GM21529 (cell line): ENCODE measurements around the gene KRT2.

Experiments used
- ATAC-seq: cut with Tn5 transposase; IDR thresholded peaks from one replicate; pipeline ENCODE4 v1.9.1; 2021; ENCODE audit not compliant: unreplicated experiment

KRT2 gene

DNA sequence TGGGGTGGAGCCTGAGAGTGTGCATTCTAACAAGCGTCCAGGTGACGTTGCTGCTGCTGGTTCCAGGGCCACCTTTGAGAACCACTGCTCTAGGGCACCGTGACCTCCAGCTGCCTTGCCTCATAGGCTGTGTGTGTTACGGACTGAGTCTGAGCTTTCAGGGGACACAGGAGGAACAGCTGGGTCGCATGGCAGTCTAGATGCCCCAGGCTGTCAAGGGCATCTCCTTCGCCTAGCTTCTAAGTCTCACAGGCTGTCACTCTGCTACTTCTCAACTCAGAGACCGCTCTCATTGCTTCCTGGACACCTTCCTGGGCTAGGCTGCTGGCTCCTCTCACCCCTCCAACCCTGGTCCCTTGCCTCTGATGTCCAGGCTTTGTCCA lies 34.6 kb downstream of the KRT2 start:
- ATAC-seq = no peak

DNA sequence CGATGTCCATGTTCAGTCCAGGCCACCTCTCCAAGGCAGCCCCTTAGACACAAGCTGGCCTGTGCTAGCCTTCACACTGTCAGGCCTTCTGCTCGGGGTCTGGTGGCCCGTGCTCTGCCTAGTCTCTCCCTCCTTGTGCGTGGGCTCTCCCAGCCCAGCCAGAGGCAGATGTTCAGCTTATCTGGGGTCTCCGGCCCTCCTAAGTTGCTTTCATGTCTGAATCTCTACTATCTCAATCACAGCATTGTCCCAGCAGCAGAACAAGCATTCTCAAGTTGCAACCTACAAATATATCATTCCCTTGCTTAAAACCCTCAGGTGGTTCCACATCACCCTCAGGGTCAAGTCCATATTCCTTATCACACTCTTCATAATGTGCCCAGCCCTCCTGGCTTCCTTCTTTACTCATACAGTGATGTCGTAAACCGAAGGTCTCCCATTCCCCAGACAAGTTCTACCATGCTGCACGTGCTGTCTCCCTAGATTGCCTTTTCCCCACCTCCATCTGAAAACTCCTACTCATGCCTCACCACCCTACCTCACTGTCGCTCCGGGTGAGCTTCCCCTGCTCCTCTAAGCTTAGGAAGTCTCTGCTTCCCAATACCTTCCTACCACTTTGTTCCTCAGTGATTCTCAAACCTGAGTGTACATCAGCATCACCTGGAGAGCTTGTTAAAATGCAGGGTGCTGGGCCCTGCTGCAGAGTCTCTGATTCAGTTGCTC lies 35.2 kb downstream of the KRT2 start:
- no peak for ATAC-seq

DNA sequence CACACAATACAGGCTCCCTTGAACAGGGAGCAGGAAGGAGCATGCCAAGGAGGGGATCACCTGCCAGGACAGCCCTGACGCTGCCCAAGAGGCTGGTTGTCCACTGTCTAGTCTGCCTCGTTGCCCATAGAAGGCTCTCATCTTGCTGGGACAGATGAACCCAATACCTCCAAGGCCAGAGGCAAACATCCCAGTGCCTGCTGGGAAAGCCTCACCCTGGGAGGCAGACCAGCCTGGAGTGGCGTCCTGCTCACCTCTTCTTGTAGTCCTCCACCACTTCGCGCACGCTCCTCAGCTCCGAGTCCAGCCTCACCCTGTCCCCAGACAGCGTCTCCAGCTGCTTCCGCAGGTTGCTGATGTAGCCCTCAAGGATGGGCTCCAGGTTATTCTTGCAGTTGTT lies 36.1 kb downstream of the KRT2 start:
- no peak for ATAC-seq

DNA sequence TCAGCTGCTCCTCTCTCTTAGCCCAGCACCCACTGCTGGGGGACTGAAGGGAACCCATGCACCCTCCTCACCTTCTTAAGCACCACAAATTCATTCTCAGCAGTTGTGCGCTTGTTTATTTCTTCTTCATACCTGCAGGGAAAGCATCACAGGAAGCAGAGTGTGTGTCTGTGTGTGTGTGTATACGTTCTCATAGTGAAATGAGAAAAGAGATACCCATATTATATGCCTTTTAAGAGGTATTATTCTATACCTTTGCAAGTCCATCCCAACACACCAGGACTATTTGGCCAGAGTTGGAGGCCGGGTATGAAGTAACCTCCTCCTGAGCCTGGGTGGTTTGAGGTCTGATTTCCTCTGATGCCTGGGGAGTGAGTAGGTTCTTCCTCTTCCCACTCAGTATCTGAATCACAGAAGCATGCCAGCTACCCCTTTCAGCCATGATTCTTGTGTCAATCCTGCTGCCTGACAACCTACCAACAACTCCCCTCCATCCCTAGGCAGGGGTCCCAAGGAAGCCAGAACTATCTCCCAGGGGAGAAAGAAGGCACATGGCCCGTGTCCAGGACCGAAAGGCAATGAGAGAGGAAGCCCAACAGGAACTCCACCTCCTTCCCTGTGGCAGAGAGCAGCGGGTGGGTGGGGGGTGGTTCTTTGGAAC lies 36.7 kb downstream of the KRT2 start:
- no peak for ATAC-seq

DNA sequence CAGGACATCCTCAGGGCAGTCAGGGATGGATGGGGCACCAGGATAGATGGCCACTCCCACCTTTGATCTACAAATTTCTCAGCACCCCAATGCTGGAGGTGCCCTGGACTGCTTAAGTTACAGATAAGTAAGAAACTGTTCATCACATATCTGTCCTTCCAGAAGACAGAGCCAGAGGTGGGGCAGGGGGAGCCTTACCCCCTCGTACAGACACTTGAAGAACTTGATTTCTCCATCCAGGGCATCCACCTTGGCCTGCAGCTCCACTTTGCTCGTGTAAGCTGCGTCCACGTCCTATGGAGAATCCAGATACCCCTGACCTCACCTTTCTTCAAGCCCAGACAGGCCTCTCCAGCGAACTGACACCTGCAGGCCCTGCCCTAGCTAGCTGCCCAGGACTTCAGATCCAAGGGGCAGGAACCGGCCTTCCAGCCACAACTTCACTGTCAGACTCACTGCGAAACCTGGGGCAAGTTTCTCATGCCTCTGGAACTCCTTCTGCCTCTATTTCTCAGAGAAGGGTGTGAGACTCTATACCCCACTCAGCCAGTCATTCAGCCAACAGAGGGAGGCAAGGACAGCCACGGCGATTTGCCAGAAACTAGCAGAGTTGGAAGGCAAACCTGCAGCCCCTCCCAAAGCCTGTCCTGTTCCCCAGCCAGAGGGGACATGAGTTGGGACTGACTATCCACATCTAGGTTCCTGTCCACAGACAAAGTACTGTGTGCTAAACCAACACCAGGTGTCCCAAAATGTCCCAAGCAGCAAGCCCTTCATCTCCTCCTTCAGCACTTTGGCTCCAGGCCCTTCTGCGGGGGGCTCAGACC lies 37.4 kb downstream of the KRT2 start:
- no peak for ATAC-seq

GRCh38 chr12:52613384-52614030 lies 38.5 kb downstream of the KRT2 start:
- no peak for ATAC-seq

DNA sequence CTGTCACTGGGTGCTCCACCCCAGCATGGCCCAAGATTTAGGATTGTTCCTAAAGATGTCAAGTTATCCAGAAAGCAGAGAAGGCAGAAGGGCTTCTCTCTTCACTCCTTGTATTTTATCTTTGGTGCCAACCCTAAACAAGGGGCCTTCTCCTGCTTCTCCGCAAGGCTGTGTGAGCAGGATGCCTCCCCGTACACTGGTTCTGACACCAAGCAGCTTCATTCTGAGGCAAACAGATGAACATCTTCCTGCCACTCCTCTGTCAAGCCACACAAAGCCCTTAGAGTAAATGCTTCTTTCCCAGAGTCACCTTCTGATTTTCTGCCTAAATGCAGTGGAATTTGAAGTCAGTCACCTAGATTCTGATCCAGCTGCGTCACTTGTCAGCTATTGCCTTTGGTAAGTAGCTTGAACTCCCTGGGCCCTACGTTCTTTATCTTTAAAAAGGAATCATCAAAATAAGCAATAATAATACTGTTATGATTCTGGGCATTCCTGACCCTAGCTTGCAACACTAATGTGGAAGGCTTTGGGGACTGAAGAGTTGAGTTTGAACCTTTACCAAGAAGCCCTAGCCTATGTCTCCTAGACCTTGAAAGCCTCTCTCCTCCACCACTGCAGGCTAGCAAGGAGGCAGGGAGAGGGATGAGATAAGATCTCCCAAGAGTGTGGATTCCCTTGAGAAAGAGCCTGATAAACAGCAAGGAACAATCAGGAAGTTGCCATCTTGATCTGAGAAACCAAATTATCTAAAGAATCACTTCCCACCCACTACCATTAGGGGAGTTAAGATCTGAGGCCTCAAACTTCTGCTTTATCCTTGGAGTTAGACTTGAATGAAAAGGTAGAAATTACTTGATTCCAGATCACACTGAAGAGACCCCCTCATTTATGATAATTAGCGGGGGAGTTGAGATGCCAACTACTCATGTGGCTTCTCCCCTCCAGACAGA lies 39.3 kb downstream of the KRT2 start:
- ATAC-seq = no peak

GRCh38 chr12:52611080-52611468 lies 40.9 kb downstream of the KRT2 start:
- no peak for ATAC-seq

DNA sequence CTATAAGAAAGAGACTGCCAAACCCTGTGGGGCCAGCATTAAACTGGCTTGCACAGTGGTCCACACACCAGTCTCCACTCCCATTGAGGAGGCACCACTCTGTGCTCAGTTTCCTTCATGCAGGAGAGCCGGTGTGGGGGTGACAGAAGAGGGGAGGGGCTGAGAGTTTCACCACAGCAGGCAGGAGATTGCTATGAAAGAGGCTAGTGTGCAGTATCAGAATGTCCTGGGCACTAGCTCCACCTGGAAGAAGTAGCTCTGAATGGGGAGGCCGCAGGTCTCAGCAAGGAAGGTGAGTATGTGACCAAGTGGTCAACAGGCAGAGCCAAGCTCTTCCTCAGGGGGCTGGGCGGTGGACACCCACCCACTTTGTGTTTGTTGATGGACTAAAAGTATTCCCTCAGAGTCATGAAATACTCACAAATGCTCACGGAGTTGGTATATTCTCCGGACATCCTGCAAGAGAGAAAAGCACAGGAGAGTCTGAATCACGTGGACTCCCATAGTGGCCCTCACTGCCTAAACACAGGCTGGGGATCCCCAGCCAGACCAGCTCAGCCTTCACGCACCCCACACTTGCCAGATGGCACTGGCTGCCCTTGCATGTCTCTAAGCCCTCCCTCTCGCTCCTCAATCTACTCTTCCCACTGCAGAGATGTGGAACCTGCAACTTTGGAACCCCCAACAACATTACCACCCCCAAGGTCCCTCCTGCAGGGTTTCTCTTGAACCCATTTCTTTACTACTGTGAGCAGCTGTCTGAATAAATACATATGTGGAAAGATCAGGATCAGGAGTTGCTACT lies 43.0 kb downstream of the KRT2 start:
- ATAC-seq = no peak

DNA sequence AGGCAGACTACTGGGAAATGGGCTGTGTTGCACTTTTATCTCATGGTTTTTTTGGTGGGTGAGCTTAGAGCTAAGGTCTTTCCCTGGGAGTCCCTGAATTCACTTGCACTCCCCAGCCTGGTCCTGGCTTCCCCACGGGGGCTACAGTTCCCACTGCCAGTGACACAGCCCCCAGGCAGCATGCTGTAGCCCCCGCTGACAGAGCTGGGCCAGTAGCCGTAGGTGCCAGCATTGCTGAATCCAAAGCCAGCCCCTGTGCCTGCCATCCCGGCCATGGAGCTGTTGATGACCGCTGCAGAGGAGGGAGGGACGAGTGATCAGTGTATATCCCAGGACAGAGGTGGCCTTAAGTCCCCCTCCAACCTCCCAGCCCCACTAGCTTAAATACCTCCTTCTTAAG lies 43.9 kb downstream of the KRT2 start:
- ATAC-seq = no peak

- ATAC-seq = no peak
These were observed 44.7 kb downstream of the KRT2 start for GRCh38 chr12:52607314-52607713.

GRCh38 chr12:52606581-52607218 lies 45.3 kb downstream of the KRT2 start:
- ATAC-seq = no peak

- no peak for ATAC-seq
These were observed 45.9 kb downstream of the KRT2 start for GRCh38 chr12:52606096-52606495.

- no peak for ATAC-seq
These were observed 46.5 kb downstream of the KRT2 start for GRCh38 chr12:52605542-52605941.

DNA sequence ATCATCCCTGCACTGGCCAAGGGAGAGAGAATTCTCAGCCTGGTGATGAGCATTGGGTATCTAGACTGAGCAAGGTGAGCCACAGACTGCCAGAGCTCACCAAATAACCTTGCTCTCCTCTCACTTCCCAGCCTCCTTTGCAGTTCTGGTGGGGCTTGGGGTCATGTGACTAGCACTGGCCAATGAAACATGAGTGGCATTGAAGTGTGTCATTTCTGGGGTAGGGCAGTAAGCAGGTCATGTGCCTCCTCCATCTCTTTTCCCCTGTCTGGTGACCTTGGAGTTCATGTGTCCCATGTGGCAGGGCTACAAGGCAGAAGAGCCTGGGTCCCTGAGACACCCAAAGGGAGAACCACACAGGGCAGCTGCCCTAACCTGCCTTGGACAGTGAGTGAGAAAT lies 47.2 kb downstream of the KRT2 start:
- no peak for ATAC-seq

- no peak for ATAC-seq
These were observed 48.7 kb downstream of the KRT2 start for GRCh38 chr12:52603314-52603713.

DNA sequence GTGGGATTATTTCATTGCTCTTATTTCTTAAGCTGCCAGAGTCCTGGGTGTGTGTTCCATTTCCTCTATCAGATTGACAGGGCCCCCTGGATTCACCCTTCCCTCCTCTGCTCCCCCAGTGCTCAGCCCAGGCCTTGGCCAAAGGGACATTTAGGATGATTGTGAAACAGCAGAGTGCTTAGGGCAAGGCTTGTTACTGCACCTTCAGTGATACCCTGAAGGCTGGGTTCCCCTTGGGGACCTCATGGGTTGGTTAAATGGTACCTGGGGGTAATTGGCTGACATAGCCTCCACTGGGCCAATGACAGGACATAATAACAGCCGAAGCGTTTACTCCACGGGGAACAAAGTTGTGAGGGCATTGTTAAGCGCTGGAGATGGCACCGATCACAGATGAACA lies 49.5 kb downstream of the KRT2 start:
- no peak for ATAC-seq

DNA sequence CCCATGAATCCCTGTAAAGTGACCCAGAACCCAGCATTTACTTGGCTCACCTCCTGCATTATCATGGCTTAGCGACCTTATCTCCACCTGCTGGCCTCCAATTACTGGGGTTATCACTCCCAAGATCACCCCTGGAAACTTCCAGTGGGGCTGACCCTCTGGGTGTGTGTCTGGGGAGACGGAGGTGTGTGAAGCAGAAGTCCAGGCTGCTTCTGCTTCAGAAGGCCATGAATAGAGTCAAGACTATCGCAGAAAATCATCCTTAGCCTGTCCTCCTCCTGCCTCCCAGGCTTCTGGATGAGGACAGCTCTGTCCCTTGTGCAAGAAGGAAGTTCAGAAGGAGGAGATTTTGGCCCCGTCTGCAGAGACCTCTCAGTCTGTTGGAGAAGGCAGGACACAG lies 50.3 kb downstream of the KRT2 start:
- no peak for ATAC-seq

DNA sequence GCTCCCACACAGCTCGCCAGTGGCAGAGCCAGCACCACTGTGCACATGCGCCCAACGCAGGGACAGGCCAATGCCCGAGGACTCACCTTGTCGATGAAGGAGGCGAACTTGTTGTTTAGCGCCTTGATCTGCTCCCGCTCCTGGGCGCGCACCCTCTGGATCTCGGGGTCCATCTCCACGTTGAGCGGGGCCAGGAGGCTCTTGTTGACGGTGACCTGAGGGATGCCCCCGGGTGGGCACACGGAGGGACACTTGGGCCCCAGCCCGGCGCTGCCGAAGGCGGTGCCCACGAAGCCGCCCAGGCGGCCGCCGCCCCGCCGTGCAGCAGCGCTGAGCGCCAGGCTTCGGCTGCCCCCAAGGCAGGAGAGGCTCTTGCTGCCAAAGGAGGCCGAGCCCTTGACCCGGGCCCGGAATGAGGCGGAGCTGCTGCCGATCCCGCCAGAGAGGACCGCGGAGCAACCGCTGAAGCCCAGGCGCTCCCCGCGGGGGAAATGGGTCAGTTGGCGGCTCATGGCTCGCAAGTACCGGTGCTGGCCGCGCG lies 51.0 kb downstream of the KRT2 start, which contains the start of gene KRT72:
KRT72 (minus strand) TSS at position 523 of the 541 bp plus-strand sequence; CDS start at position 512, 11 bp downstream.
- no peak for ATAC-seq
